Body of pancreas (tissue), 4 donors: ENCODE results near the gene SKI. TPM values are rescaled to one million over a fixed set of nuclear protein-coding genes. Genes with fewer than 3 reads are reported as not detected.

Experiments
- ATAC-seq: fragments of 150-250 bp; one replicate; pipeline ENCODE4 v1.9.1; 2016
- DNase-seq, 4 donors: peaks; one replicate each; pipeline ENCODE4 v3.0.0-alpha.2; 2019
- H3K27ac ChIP-seq, 4 donors: fragments of 200-600 bp; sonication (generic); 1 replicate in 3 of 4; 2 replicates in 1 of 4; pipeline versions ENCODE4 v1.5.1 to v1.6.1; 2016 to 2019; ENCODE audit warnings: mild to moderate bottlenecking in 1 of 4, mixed read lengths in 1 of 4, moderate library complexity in 1 of 4
- H3K27me3 ChIP-seq, 2 donors: fragments of 200-600 bp; sonication (generic); one replicate each; pipeline ENCODE4 v1.6.0; 2016; ENCODE audit warnings: mild to moderate bottlenecking in 1 of 2
- H3K36me3 ChIP-seq, 2 donors: fragments of 200-600 bp; sonication (generic); replicated peaks in 1 of 2; 2 replicates each; pipeline ENCODE4 v1.5.1; 2016; ENCODE audit warnings: low read depth in 2 of 2; ENCODE audit not compliant: insufficient read depth in 1 of 2
- H3K4me1 ChIP-seq: fragments of 200-600 bp; sonication (generic); one replicate; pipeline ENCODE4 v1.6.0; 2016
- H3K4me3 ChIP-seq, 2 donors: fragments of 200-600 bp; sonication (generic); 1 replicate in 1 of 2; 2 replicates in 1 of 2; pipeline ENCODE4 v1.5.1; 2016 to 2019
- H3K9me3 ChIP-seq, 3 donors: fragments of 200-600 bp; sonication (generic); 1 replicate in 2 of 3; 2 replicates in 1 of 3; pipeline ENCODE4 v1.5.1; 2016
- CTCF ChIP-seq, 7 experiments: fragments of 450-650 bp in 4 of 7; fragments of 200-600 bp in 3 of 7; sonication (generic) in 3 of 7; IDR thresholded peaks; one replicate each; pipeline ENCODE4 v1.5.1; 2016 to 2019; ENCODE audit warnings: antibody characterized with exemption in 7 of 7
- POLR2A ChIP-seq, 3 donors: fragments of 450-650 bp; IDR thresholded peaks; one replicate each; pipeline ENCODE4 v1.6.1; 2016; ENCODE audit warnings: antibody characterized with exemption in 3 of 3, mild to moderate bottlenecking in 2 of 3
- WGBS, 2 donors: methylation state at CpG; one replicate each; pipeline ENCODE4 v1.1.5; 2017; 5-methylcytosine and 5-hydroxymethylcytosine counted together
- intact Hi-C: fragments of 100-400 bp; cut with DNase I; formaldehyde crosslinking; loops from one replicate; pipeline ENCODE4 v1.15.1; 2023
- total RNA-seq, 2 donors: library from RNA; depleted of rRNA; stranded (reverse); fragments of >200 nt; gene quantifications; one replicate each; pipeline ENCODE4 v1.1.0, GENCODE V29; 2016

SKI gene
- total RNA-seq, 2 donors from 2014 or later = 15.8 to 33.0 TPM

GRCh38 chr1:2314803-2315673 is 86.9 kb downstream of the SKI start:
- DNase-seq (peak in 2 of 4 donors; percentile 41 to 53), ATAC-seq (peak; percentile 31)
- TF ChIP-seq POLR2A (IDR thresholded peaks at IDR 0.05) (no peak), CTCF (IDR thresholded peaks at IDR 0.05) (peak; percentile 56 to 100 (median 69))
- Histone ChIP-seq H3K36me3 (no peaks in the 10 kb centered on the region), H3K4me1 (peaks cover 27% of the 10 kb centered on the region), H3K27me3 (no peaks in the 10 kb centered on the region), H3K9me3 (no peaks in the 10 kb centered on the region), H3K4me3 (peak overlapping the region; percentile 41 to 45), H3K27ac (peak overlapping the region; percentile 62 to 77 (median 65))
- intact Hi-C loops = loop anchor here (5.0 kb wide), 1 partner anchor 113 kb away; no protein-coding TSS in a partner anchor
- 0 to 21% methylated on average over 3 to 26 of the region's 91 CpGs for WGBS, 2 donors

GRCh38 chr1:2315674-2316450 is 87.7 kb downstream of the SKI start:
- intact Hi-C loops = loop anchor here (5.0 kb wide), 1 partner anchor 114 kb away; no protein-coding TSS in a partner anchor
- WGBS, 2 donors = 60 to 66% methylated on average over 4 to 21 of the region's 21 CpGs

GRCh38 chr1:2316451-2316961 is 88.4 kb downstream of the SKI start:
- Histone ChIP-seq H3K27me3 (no peaks in the 10 kb centered on the region), H3K4me3 (no peak overlapping the region), H3K9me3 (no peaks in the 10 kb centered on the region), H3K27ac (no peak overlapping the region), H3K36me3 (no peaks in the 10 kb centered on the region), H3K4me1 (peaks cover 28% of the 10 kb centered on the region)
- 82 to 83% methylated on average over 6 to 13 of the region's 16 CpGs for WGBS, 2 donors
- intact Hi-C loops = loop anchor here (5.0 kb wide), 1 partner anchor 114 kb away; no protein-coding TSS in a partner anchor
- no peak for TF ChIP-seq POLR2A (IDR thresholded peaks at IDR 0.05)
- no peak for TF ChIP-seq CTCF (IDR thresholded peaks at IDR 0.05)
- ATAC-seq (no peak), DNase-seq (no peak)

More at GRCh38 chr1:2315674-2316450, 87.7 kb downstream of the SKI start:
- peak overlapping the region in 3 of 4 donors; percentile 6 to 65 (median 65) for H3K27ac ChIP-seq
- H3K36me3 ChIP-seq = no peaks in the 10 kb centered on the region
- no peaks in the 10 kb centered on the region for H3K9me3 ChIP-seq
- TF ChIP-seq POLR2A (IDR thresholded peaks at IDR 0.05) = no peak
- TF ChIP-seq CTCF (IDR thresholded peaks at IDR 0.05) = no peak
- DNase-seq (no peak), ATAC-seq (no peak)
- no peak overlapping the region for H3K4me3 ChIP-seq
- peaks cover 27% of the 10 kb centered on the region for H3K4me1 ChIP-seq
- H3K27me3 ChIP-seq = no peaks in the 10 kb centered on the region

GRCh38 chr1:2317230-2318065 is 89.3 kb downstream of the SKI start:
- no peak overlapping the region for H3K27ac ChIP-seq
- ATAC-seq (no peak), DNase-seq (no peak)
- no peaks in the 10 kb centered on the region for H3K27me3 ChIP-seq
- H3K4me3 ChIP-seq = no peak overlapping the region
- H3K4me1 ChIP-seq = peaks cover 34% of the 10 kb centered on the region
- H3K36me3 ChIP-seq = no peaks in the 10 kb centered on the region
- intact Hi-C loops = loop anchor here (5.0 kb wide), 1 partner anchor 115 kb away; no protein-coding TSS in a partner anchor
- WGBS, 2 donors = 85 to 94% methylated on average over 3 to 26 of the region's 32 CpGs
- TF ChIP-seq POLR2A (IDR thresholded peaks at IDR 0.05) = no peak
- no peak for TF ChIP-seq CTCF (IDR thresholded peaks at IDR 0.05)
- H3K9me3 ChIP-seq = no peaks in the 10 kb centered on the region
